ENCODE measurements around the gene RPS6KA1. TPM values are rescaled to one million over a fixed set of nuclear protein-coding genes. Genes with fewer than 3 reads are reported as not detected.

Gene RPS6KA1
- total and polyA plus RNA-seq, 9 of the 15 experiments (the other 6 are each of a cell fraction or from before 2014, with no cell fraction given): 2.4 to 61.0 (median 35.5) TPM

GRCh38 chr1:26533951-26534509 lies 4.5 kb downstream of the RPS6KA1 start (continued):
- 0 out of 2 replicates have a peak, but pooled peaks have one; percentile 20 for TF ChIP-seq REST (IDR thresholded peaks at IDR 0.05; ENCODE audit: borderline replicate concordance)
- TF ChIP-seq REST (CRISPR knock-in tag; IDR thresholded peaks at IDR 0.05; ENCODE audit: low read depth): no peak
- no peak for TF ChIP-seq SMAD4 (CRISPR knock-in tag; conservative IDR thresholded peaks at IDR 0.05)
- TF ChIP-seq NFATC3 (IDR thresholded peaks at IDR 0.05): no peak
- no peak for TF ChIP-seq THRB (CRISPR knock-in tag; conservative IDR thresholded peaks at IDR 0.05)
- peak; percentile 86 for TF ChIP-seq USF1 (CRISPR knock-in tag; IDR thresholded peaks at IDR 0.05)
- TF ChIP-seq RBBP5 (IDR thresholded peaks at IDR 0.05; ENCODE audit: borderline replicate concordance, insufficient read depth, low read length, poor library complexity, severe bottlenecking): no peak
- 0 out of 2 replicates have a peak, but pooled peaks have one; percentile 19 for TF ChIP-seq BHLHE40 (IDR thresholded peaks at IDR 0.05; ENCODE audit: low read length)
- no peak for TF ChIP-seq MCM2 (IDR thresholded peaks at IDR 0.05; ENCODE audit: low read depth)
- TF ChIP-seq KAT7 (CRISPR knock-in tag; IDR thresholded peaks at IDR 0.05; ENCODE audit: borderline replicate concordance): no peak
- no peak for TF ChIP-seq JUNB (CRISPR knock-in tag; conservative IDR thresholded peaks at IDR 0.05)
- TF ChIP-seq CXXC5 (CRISPR knock-in tag; IDR thresholded peaks at IDR 0.05): no peak
- TF ChIP-seq SUPT5H (IDR thresholded peaks at IDR 0.05): no peak
- TF ChIP-seq CHD4 (IDR thresholded peaks at IDR 0.05; ENCODE audit: insufficient read depth, insufficient replicate concordance, low read depth, low read length, poor library complexity, severe bottlenecking): no peak
- TF ChIP-seq CREB1 (IDR thresholded peaks at IDR 0.05): no peak
- TF ChIP-seq CREB1 (CRISPR knock-in tag; IDR thresholded peaks at IDR 0.05): no peak
- no peak for TF ChIP-seq RBM34 (IDR thresholded peaks at IDR 0.05; ENCODE audit: borderline replicate concordance, insufficient read depth, low read length)
